ENCODE data around the gene BAG5.
"Not testable (repeated sequence)": the region's sequence is repeated elsewhere in the genome, so short reads cannot be mapped to it uniquely, and the experiment has no call there.

The BAG5 gene

DNA sequence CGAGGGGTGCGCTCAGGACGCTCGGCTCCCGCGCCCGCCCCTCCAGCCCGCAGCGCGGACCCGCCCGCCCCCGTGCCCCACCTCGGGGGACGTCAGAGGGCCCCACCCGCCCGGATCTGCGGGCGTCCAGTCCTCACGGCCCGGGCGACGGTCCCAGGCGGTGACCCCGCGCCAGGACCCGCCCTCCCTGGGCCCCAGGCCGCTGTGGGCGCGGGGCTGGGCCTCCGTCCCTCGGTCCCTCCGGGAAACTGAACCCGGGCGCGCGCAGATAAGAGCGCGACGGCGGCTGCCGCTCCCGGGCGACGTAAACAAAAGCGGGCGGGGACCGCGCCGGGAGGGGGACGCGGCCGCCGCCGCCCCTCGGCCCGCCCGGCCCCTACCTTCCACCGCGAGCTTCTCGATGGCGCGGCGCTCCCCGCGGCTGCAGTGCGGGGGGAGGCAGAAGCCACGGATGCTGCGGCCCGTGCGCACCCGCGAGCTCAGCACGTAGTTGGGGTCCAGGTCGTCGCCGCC lies 41.0 kb downstream of the BAG5 start:
- peak; percentile 17 for DNase-seq

DNA sequence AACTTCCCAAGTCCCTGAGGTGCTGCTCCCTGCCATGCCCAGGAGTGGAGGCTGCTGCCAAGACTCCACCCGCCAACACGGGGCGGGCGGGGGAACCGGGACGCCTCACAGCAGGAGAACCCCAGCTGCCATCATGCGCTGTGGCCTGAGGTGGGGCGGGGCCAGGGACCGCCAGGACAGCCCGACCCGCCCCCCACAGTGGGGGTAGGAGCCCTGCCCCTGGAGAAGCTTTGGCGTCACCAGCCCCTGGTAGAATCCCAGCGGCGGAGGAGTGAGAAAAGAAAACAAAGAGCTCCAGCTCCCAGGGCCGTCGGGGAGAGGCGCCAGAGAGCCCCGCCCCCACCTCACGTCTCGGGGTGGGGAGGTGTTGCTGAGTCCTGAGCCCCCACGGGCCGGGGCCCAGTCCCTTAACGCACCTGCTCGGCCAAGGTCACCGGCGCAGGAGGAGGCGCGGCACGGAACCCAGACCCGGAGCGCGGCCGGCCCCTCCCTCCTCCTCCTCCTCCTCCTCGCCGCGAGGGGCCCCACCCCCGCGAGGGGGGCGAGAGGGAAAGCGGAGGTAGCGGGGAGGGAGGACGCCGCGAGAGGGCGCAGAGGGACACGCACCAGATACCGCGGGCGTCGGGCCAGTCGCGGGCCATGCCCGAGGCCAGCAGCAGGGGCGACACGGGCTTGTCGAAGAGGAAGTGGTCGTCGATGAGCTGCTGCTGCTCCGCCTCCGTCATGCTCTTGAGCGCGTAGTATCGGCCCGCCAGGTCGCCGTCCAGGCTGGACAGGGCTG lies 41.6 kb downstream of the BAG5 start:
- DNase-seq: peak; percentile 67

DNA sequence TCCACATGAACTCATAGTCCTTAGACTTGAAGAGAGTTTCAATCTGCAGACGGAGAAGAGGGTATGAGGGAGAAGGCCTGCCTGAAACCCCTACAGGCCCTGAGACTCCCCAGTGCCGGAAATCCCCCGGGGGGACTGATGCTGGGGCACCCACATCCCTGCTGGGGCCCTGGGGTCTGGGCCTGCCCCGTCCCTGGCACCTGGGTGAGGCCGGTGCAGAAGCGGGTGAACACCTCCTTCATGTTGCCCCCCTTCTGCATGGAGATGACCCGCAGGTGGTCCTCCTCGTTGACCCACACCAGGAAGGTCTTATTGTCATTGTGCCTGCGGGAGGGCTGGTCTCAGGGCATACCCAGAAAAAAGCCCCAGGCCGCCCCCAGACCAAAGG lies 42.2 kb downstream of the BAG5 start:
- DNase-seq: no peak

DNA sequence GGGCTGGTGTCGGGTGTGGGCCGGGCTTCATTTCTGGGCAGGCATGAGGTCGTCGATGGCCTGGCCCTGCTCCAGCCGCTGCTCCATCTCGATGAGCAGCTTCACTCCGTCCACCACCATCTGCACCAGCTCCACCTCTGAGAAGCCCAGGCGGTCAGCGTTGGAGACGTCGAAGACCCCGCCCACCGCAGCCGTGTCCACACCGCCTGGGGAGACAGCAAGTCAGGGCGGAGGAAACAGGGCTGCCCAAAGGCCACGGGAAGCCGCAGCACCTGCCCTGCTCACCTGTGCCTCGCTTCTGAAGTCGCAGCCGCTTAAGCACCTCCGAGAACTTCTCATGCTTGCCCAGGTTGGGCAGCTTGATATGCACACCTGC lies 42.6 kb downstream of the BAG5 start:
- DNase-seq: no peak

DNA sequence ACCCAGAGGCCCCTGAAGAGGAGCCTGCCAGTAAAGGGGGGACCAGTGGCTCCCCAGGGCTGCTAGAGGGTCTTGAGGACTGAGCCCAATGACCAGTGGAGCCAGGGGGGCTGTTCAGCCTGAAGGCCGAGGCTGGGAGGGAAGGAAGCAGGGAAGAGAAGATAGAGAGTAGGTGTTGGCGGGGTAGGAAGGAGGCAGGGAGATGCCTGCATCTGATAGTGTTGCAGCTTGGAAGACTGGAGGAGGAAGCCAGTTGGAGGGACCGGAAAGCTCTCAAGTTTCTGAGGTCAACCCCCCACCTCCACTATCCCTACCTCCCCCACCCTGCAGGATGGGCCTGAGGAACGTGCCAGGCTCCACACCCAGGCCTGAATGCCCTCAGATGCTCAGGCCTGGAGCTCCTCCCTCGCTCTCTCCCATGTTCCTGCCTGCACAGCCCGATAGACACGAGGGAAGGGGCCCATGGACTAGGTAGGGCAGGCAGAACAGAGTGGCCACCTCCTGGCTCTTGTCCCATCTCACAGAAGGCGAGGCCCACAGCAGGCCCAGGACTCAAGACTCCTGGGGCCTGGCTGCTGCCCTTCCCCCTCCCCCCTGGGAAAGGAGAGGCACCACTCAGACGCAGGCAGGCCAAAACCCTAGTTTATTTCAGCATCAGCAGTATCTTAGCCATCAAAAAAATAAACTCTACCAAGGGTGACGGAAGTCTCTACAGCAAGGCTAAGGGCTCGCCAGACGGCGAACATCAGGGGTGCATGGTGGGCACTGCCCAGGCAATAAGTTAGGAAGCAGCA lies 43.2 kb downstream of the BAG5 start:
- DNase-seq: no peak

DNA sequence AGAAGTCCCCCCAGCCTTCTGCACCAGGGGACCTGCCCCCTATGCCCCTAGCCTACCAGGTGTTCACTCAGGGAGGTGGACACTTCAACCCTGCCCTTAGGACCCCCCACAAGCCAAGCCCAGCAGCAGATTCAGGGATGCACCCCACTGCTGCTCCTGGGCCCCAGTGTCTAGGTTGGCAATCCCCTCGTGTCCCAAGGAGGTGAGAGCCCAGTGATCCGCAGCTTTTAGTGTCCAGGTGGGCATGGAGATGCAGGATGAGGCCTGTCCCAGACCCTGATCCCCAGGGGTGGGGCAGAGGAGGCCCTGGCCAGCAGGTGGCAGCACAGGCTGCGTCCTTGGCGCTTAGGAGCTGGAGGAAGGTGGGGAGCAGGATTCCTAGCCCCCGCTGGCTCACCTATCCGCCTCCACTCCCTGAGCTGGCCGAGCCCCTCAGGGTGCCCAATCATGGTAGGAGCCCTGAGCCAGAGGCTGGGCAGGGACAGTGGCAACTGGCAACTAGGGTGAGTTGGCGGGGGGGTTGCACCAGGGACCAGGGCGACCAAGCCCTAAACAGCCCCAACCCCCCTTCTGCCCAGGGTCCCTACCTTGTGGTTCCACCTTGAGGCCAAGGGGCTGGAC lies 43.9 kb downstream of the BAG5 start:
- peak; percentile 43 for DNase-seq

DNA sequence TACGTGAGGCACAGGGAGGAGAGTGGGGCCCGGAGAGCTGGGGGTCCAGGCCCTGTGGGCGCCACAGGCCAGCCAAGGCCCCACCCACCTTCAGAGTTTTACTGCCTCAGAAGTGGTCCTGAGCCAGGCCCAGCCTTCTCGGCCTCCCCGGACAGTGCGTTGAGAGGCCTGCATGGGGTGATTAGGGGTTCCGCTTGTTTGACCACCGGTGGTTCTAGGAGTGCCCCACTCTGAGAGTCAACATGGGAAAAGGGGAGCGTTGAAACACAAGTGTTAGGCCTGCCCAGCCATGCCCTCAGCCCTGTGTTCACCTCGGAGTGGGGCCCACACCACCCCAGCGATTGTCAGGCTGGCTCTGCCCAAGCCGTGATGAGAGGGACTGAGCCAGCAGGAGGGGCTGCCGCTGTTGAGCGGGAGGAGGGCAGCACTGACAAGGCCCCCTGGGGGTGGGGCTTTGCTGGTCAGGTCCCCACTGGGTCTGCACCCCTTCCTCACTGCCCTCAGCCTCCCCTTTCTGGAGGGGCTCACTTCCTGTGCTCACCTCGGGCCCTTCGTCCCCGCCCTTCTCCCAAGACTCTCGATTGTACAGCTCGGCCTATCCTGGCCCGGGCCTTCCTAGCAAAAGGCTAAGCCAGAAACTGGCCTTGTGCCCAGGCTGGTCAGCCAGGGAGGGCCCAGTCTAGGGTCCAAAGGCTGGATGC lies 44.6 kb downstream of the BAG5 start:
- DNase-seq: no peak

DNA sequence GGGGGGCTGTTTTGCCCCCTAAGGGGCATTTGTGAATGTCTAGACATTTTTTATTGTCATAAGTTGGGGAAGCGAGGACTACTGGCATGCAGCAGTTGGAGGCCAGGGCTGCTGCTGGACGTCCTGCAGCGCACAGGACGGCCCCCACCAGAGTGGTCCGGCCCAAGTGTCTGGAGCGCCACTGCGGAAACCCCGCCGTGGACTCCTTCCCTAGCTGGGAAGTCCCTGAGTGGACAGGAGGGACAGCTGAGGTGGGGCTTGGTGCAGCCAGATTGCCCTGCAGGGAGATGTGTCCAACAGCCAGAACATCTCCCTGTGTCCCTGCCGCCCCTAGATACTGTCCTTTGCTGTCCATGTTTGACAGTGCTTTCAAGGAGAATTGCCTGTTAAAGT lies 45.3 kb downstream of the BAG5 start:
- no peak for DNase-seq

DNA sequence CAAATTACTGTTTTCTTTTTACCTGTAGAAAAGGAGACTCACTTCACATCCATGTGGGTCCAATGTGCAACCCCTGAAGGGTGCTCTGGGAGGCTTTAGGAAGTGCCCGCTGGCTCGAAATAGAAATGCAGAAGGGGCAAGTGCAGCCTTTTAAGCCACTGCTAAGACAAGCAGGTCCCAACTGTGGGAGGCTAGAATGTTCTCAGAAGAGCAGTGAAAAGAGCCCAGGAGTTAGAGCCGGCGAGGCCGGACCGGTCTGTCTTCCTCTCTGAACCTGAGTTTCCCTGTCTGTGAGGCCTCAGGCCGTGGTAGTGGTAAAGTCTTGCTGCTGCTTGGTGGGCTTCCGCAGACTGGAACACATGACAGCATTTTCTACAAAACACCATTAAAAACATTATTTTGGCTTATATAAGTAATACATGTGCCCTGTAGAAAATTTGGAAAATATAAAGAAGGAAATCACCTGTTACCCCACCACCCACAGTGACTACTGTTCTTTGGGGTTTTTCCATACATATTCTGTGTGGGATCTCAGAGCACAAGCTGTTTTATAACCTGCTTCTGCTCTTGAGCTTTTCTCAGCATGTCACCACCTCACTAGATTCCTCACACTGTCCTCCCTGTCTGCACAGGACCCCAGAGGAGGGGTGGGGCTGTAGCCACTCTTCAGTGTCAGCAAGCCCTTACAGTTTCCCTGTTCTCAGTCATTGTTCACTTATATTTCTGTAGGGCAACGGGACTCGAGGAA lies 45.9 kb downstream of the BAG5 start:
- no peak for DNase-seq

DNA sequence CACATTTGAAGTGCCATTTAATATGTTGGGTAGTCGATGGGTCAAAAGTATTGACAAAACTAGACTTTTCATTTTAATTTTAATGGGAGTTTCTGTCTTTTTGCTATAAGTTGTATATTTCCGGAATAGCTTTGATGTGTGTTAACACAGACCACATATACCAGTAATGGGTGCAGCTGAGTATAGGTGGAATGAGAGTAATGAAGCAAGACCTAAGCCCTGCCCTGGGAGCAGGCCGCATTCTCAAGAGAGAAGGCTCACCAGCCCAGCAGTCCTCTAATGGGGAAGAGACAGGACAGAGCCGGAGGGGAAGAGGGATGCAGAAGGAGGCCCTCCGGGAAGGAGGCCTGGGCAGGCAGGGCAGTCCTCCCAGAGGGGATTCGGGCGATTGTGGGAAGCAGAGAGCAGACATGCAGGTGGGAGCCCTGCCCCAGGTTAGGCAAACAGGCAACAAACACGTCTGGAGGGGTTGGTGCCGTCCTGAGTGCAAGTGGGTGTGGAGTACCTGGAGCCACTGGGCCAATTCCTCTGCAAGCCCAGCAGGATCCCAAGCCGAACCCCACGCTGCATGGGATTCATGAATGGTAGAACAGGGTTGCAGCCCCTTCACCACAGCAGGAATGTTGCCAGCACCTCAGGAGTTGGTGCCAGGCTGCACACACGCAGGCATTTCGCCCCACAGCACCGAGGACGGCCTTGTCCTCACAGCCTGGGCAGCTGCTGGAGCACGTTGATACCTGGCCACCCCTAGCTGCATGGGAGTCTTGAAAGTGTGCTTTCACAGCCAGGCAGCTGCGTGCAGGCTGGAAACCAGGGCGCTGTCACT lies 47.6 kb downstream of the BAG5 start:
- DNase-seq: no peak

DNA sequence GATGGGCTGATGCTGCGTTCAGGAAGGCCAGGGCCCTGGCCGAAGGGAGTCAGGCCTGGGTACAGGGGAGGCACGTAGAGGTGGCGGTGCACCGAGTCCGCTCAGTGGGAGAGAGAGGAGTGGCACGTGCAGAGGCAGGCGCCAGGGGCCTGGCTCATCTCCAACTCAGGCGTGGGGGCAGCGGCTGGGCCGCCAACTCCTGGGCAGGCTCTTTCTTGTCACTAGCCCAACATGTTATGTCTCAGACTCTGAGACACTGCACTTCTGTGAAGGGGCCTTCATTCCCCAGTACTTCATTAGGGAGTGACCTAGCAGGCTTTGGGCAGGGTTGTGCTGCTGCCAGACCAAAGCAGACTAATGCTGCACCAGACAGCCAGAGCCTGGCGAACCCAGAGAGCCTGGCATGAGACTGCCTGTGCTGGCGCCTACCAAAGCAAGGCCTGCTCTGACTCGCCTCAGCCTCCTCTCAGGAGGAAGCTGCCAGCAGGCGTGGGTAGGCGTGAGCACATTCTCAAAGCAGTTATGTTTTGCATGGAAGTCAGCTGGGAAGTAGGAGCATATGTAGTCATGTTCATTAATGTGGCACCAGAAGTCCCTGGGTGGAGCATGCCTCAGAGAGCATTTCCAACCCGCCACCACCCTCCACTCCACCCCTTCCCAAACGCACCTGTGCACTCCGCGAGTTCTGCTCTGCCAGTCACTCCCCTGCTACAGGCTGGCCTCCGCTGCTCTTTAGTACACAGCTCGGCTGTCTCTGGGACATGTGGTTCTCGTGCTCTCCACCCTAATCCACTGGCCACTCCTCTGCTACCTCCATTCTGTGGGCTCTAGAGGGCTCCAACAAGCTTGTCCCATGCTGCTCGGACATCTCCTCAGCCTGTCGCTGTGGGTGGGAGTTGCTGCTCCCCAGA lies 49.5 kb downstream of the BAG5 start:
- peak; percentile 52 for DNase-seq

DNA sequence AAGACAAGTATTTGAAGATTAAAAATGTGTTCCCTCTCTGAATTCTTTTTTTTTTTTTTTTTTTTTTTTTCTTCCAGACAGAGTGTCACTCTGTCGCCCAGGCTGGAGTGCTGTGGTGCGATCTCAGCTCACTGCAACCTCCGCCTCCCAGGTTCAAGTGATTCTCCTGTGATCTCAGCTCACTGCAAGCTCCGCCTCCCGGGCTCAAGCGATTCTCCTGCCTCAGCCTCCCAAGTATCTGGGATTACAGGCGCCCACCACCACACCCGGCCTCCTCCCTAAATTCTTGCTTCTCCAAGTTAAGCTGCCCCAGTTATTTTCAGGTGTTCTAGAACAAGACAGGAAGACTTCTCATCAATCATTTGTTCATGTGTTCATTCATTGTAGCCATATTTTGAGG lies 50.3 kb downstream of the BAG5 start:
- DNase-seq: not testable (repeated sequence)

DNA sequence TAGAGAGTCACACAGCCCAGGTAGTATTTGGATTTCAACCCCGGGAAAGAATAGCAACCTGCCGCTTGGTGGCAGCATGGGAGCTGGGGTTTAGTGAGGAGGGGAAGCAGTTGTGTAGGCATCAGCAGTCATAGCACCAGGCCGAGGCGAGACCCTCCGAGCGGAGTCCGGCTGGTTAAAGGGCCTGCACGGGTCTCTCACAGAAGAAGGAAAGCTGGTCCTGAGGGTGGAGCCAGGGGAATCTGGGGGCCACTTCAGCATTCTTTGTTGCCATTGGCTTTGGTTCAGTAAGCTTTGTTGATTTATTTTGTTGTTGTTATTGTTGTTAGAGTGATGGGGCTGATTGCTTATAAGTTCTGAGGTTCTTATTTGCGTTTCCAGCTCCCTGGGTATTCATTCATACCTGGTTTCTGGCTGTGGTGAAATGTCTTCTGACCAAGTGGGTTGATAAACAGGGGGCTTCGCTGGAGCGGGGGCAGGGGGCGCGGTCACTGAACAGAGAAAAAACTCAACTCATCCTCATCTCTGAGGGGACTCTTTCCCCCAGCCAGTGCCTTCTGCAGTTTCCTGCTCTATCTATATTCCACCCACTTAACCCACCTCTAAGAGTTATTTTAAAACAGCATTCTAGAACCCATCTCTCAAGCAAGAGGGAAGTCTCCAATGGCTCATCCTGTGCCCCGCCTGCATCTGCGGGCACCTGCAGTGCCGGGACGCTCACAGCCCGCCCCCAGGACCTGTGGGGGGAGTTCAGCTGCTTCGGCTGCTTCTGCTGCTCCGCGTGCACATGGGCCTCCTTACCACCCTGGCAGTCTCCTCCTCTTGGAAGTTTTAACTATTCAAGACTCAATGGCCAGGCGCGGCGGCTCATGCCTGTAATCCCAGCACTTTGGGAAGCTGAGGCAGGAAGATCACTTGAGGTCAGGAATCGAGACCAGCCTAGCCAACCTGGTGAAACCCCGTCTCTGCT lies 51.4 kb downstream of the BAG5 start:
- no peak for DNase-seq

DNA sequence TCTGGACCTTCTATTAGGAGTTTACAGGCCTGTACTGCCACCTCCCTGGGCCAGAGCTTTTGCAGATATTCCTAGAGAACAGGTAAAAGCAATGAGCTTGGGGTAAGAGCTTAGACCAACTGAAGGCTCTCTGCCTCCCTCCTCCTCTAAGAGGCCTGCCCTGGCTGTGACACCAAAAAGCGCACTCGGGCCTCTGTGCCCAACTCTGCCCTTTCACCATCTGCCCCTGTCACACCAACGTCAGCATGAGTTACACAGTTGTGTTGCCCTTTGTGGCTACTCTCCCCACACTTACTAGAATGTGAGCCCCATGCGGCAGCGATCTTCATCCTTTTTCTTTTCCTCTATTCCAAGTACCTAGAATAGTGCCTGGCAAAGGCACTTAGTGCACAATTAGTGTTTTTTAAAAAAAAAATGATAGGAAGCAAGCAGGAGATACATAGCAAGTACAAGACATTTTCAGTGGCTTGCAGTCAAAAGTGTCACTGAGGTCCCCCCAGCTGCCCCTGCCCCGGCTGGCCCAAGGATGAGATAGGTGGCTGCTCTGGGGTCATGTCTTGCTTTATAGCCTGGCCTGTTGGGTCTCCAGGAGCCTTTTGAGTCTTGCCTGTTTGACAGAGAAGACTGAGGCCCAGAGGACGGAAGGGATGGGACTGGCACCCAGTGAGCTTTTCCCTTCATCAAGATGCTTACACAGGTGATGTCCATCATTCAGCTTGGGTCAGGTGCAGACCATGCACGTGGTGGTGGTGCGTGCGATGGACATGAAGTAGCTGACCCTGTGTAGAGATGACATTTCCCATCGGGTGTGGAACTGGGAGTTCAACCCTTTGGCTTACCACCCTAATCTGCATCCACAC lies 52.4 kb downstream of the BAG5 start:
- DNase-seq: no peak

DNA sequence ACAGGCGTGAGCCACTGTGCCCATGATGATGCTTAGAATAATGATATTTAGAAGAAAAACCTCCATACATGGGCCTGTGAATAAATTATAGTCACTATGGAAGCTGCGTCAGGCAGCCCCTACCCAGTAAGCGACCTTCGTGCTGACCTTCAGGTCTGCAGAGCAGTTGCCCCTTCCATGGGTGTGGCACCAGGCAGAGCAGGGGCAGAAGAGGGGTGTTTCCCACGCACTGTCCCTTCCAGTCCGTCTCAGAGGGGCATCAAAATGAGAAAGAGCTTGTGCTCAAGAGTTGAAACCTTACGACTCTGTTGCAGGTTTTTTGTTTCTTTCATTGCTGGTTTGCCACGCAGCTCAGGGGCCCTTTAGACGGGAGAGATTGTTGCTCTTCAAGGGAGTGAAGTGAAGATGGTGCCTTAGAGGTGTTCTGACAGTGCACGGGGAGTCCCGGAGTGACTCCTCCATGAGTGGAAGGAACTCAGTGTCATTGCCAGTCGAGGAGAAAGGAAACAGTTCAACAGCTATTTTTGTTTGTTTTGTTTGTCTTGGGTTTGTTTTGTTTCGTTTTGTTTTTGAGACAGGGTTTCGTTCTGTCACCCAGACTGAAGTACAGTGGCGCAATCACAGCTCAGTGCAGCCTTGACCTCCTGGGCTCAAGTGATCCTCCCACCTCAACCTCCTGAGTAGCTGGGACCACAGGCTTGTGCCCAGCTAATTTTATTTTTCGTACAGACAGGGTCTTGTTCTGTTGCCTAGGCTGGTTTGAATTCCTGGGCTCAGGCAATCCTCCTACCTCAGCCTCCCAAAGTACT lies 53.7 kb downstream of the BAG5 start:
- no peak for DNase-seq

DNA sequence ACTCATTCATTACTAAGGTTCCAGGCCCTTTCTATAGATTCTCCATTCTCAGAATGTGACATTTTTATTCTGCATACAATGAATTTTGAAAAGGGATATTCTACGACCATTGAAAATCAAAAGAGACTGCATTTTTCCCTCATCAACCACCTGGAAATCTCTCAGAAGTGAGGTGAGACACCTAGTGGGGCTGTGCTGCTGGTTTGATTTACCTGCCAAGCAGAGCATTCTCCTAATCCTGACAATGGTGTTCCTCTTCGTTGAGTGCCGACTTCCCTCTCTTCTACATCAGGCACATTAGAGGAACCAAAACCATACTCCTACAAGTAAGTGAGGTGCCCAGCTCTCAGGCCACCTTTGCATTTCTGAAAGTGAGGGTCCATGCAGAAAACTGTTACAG lies 54.7 kb downstream of the BAG5 start:
- DNase-seq: no peak
